MCF 10A (cell line): Measurements from ENCODE around the gene CAPN15. TPM values are rescaled to one million over a fixed set of nuclear protein-coding genes. Genes with fewer than 3 reads are reported as not detected.
"Not testable (repeated sequence)": the region's sequence is repeated elsewhere in the genome, so short reads cannot be mapped to it uniquely, and the experiment has no call there.

Source experiments
- BruUV-seq: library from RNA; stranded (reverse); fragments of 400-500 nt; replicated peaks from 2 replicates; lab custom pipeline; 2021; lab: Mats Ljungman, UMichigan
- CTCF ChIA-PET: fragments of 300-600 bp; sonication (Branson Sonifier 250); formaldehyde crosslinking; extraction: SDS; loops from one replicate; lab custom pipeline; 2021; ENCODE audit warnings: antibody characterized with exemption, inconsistent platforms; lab: Yijun Ruan, JAX
- POLR2A ChIA-PET: fragments of 300-600, 350-650 bp; sonication (Branson Sonifier 250); formaldehyde crosslinking; extraction: SDS; loops from one replicate; lab custom pipeline; 2020; ENCODE audit warnings: antibody characterized with exemption, inconsistent platforms; lab: Yijun Ruan, JAX
- DNase-seq: peaks from one replicate; pipeline ENCODE4 v3.0.0-alpha.2; 2018; ENCODE audit not compliant: unreplicated experiment
- H3K27ac Mint-ChIP-seq: one replicate; pipeline ENCODE4 v1.8.0; 2022; ENCODE audit warnings: mild to moderate bottlenecking, low read depth, mixed read lengths; ENCODE audit not compliant: unreplicated experiment
- H3K27me3 Mint-ChIP-seq: one replicate; pipeline ENCODE4 v1.8.0; 2022; ENCODE audit warnings: mixed read lengths; ENCODE audit not compliant: insufficient read depth, unreplicated experiment
- H3K36me3 Mint-ChIP-seq: one replicate; pipeline ENCODE4 v1.8.0; 2022; ENCODE audit warnings: mild to moderate bottlenecking, moderate library complexity, mixed read lengths; ENCODE audit not compliant: insufficient read depth, unreplicated experiment
- H3K4me1 Mint-ChIP-seq: one replicate; pipeline ENCODE4 v1.8.0; 2022; ENCODE audit warnings: mixed read lengths; ENCODE audit not compliant: insufficient read depth, unreplicated experiment
- H3K4me3 Mint-ChIP-seq: one replicate; pipeline ENCODE4 v1.8.0; 2022; ENCODE audit warnings: mild to moderate bottlenecking, moderate library complexity, mixed read lengths; ENCODE audit not compliant: unreplicated experiment
- H3K9me3 Mint-ChIP-seq: one replicate; pipeline ENCODE4 v1.8.0; 2022; ENCODE audit warnings: mixed read lengths; ENCODE audit not compliant: unreplicated experiment
- CTCF ChIP-seq: fragments of 200-600 bp; IDR thresholded peaks from one replicate; pipeline ENCODE4 v1.8.0; 2022; ENCODE audit warnings: antibody characterized with exemption, mild to moderate bottlenecking; ENCODE audit not compliant: unreplicated experiment
- intact Hi-C: fragments of 100-400 bp; cut with micrococcal nuclease; formaldehyde crosslinking; loops from 2 replicates; pipeline ENCODE4 v1.14.1; 2022
- total RNA-seq: library from RNA; stranded (reverse); gene quantifications from 2 replicates; pipeline ENCODE4 v1.2.3, GENCODE V29; 2022

The CAPN15 gene
- total RNA-seq, 1 experiment from 2014 or later = 81.1 TPM

- no peaks in the 10 kb centered on the region for H3K4me1 Mint-ChIP-seq
Observed at GRCh38 chr16:489606-490005, 37.9 kb upstream of the CAPN15 start.

GRCh38 chr16:490768-491167 is 36.7 kb upstream of the CAPN15 start:
- Mint-ChIP-seq H3K36me3 (peaks cover 42% of the 10 kb centered on the region), H3K9me3 (no peaks in the 10 kb centered on the region), H3K4me3 (no peak overlapping the region), H3K27me3 (no peaks in the 10 kb centered on the region), H3K4me1 (no peaks in the 10 kb centered on the region), H3K27ac (no peak overlapping the region)
- no peak for DNase-seq
- intact Hi-C loops = loop anchor here (10.0 kb wide), 1 partner anchor 66 kb away; the partner anchor contains the start of gene RAB11FIP3
- POLR2A ChIA-PET = no interaction called here
- no TSS peak for BruUV-seq
- CTCF ChIA-PET = no interaction called here
- TF ChIP-seq CTCF = no peak

More at GRCh38 chr16:489606-490005, 37.9 kb upstream of the CAPN15 start:
- intact Hi-C loops = loop anchor here (10.0 kb wide), 1 partner anchor 65 kb away; the partner anchor contains the start of gene RAB11FIP3
- ChIA-PET CTCF (no interaction called here), POLR2A (interaction anchor here (0.9 kb wide), 1 partner anchor 16 kb away, joined by 5 read pairs; no protein-coding TSS in a partner anchor)
- H3K4me3 Mint-ChIP-seq = no peak overlapping the region
- no peak overlapping the region for H3K27ac Mint-ChIP-seq
- DNase-seq = no peak
- peaks cover 40% of the 10 kb centered on the region for H3K36me3 Mint-ChIP-seq
- no peak for TF ChIP-seq CTCF
- BruUV-seq = no TSS peak
- no peaks in the 10 kb centered on the region for H3K9me3 Mint-ChIP-seq
- no peaks in the 10 kb centered on the region for H3K27me3 Mint-ChIP-seq

- Mint-ChIP-seq H3K9me3 (no peaks in the 10 kb centered on the region), H3K27ac (no peak overlapping the region), H3K27me3 (no peaks in the 10 kb centered on the region), H3K4me1 (no peaks in the 10 kb centered on the region), H3K36me3 (peaks cover 48% of the 10 kb centered on the region), H3K4me3 (no peak overlapping the region)
- no peak for TF ChIP-seq CTCF
- POLR2A ChIA-PET = interaction anchor here (0.5 kb wide), 1 partner anchor 84 kb away, joined by 6 read pairs; no protein-coding TSS in a partner anchor
- intact Hi-C loops = loop anchor here (10.0 kb wide), 1 partner anchor 67 kb away; the partner anchor contains the start of gene RAB11FIP3
- no peak for DNase-seq
- CTCF ChIA-PET = interaction anchor here (0.9 kb wide), 1 partner anchor 37 kb away, joined by 3 read pairs; no protein-coding TSS in a partner anchor
- BruUV-seq = no TSS peak
Observed at GRCh38 chr16:491220-491919, 36.1 kb upstream of the CAPN15 start.

GRCh38 chr16:492211-492875 is 35.2 kb upstream of the CAPN15 start:
- Mint-ChIP-seq H3K36me3 (peaks cover 50% of the 10 kb centered on the region), H3K9me3 (no peaks in the 10 kb centered on the region), H3K4me1 (no peaks in the 10 kb centered on the region), H3K4me3 (no peak overlapping the region), H3K27ac (no peak overlapping the region), H3K27me3 (no peaks in the 10 kb centered on the region)
- ChIA-PET POLR2A (no interaction called here), CTCF (interaction anchor here (0.6 kb wide), 1 partner anchor 322 kb away, joined by 3 read pairs; no protein-coding TSS in a partner anchor)
- BruUV-seq = no TSS peak
- TF ChIP-seq CTCF = no peak
- no peak for DNase-seq
- intact Hi-C loops = loop anchor here (10.0 kb wide), 1 partner anchor 68 kb away; the partner anchor contains the start of gene RAB11FIP3

GRCh38 chr16:494676-495075 is 32.8 kb upstream of the CAPN15 start:
- H3K4me1 Mint-ChIP-seq, H3K27ac Mint-ChIP-seq, H3K4me3 Mint-ChIP-seq, DNase-seq, POLR2A ChIA-PET, BruUV-seq, H3K9me3 Mint-ChIP-seq, H3K27me3 Mint-ChIP-seq: not testable (repeated sequence)
- peaks cover 46% of the 10 kb centered on the region for H3K36me3 Mint-ChIP-seq
- CTCF ChIA-PET = interaction anchor here (0.7 kb wide), 1 partner anchor 80 kb away, joined by 4 read pairs; no protein-coding TSS in a partner anchor
- intact Hi-C loops = loop anchor here (1.0 to 10.0 kb wide), 3 partner anchors 18 to 108 kb away; partner anchors contain the start of gene RAB11FIP3
